Amniotic stem cell (primary cell): ENCODE data around the gene LIN52.

Experiments used
- DNase-seq: peaks from one replicate; lab custom pipeline; 2025; lab: John Stamatoyannopoulos, UW

LIN52 gene

DNA sequence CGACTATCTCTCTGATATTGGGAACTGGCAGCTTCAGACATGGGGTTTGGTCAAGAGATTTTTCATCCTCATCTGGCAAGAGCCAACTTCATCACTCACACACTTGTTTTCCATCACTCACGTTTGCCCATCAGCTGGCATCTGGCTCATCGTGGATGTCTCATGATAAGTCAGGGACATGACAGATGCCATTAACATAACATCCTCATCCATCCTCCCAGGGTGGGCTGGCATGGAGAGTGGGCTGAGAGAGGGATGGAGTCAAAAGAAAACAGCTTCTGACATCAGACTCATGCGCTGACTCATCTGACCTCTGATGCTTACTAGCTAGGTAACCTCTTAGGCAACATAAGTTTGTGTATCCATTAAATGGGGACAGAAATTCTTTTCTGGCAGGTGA, 152.7 kb downstream of the LIN52 start:
- DNase-seq = no peak

DNA sequence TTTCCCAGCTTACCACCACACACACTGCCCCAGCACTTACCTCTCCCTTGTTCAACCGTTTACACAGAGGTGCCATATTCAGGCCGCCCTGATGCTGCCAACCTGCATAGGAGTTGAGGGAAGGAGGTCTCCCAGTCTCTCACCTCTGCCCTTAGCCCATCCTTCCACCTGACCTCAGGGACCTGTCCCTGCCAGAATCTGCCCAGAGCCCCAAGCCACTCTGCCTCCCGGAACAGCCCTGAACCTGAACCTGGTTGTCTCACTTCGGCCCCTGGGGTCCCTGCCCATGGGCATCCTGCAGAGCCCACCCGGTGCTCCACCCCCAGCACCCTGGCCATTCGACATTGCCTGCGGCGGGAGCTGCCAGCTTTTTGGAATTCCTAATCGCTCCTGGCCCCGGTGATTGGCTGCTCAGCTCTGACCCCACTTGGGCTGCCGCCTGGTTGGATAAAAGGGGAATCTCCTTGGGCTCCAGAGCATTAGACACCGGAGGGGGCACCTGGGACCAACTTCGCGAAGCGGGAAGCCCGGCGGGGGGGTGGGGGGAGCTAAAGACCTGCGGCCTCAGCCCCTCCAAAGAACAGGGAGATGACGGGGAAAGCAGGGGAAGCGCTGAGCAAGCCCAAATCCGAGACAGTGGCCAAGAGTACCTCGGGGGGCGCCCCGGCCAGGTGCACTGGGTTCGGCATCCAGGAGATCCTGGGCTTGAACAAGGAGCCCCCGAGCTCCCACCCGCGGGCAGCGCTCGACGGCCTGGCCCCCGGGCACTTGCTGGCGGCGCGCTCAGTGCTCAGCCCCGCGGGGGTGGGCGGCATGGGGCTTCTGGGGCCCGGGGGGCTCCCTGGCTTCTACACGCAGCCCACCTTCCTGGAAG, 154.5 kb downstream of the LIN52 start, which contains the start of gene VSX2:
VSX2 (plus strand) TSS at position 476 of the 874 bp plus-strand sequence; CDS start at position 589, 113 bp downstream.
- no peak for DNase-seq

- no peak for DNase-seq
Observed at GRCh38 chr14:74239848-74240793, 155.4 kb downstream of the LIN52 start.

- no peak for DNase-seq
Observed at GRCh38 chr14:74240794-74241651, 156.3 kb downstream of the LIN52 start.

GRCh38 chr14:74241652-74242017, 156.9 kb downstream of the LIN52 start:
- no peak for DNase-seq

GRCh38 chr14:74242021-74242779, 157.4 kb downstream of the LIN52 start:
- DNase-seq = no peak

- no peak for DNase-seq
Observed at GRCh38 chr14:74242780-74243042, 158.0 kb downstream of the LIN52 start.

DNA sequence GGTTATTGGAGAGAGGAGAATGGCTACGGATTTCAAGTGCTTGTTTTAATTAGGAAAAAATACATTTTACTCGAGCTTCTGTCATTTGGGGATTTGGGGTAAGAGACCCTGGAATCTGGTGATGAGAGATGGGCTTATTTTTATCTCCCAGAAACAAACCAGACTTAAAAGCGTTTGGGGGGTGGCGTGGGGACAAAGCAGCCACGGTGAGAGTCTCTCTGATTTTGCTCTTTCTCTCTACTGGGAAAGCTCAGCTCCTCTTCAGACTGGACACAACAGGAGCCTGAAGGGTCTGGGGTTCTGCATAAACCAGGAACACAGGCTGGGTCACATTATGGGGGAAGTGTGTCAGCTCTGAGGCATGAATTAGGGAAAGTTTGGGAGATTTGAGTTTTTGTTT, 158.3 kb downstream of the LIN52 start:
- no peak for DNase-seq

- no peak for DNase-seq
Observed at GRCh38 chr14:74244115-74244514, 159.4 kb downstream of the LIN52 start.

- no peak for DNase-seq
Observed at GRCh38 chr14:74245292-74245691, 160.5 kb downstream of the LIN52 start.

DNA sequence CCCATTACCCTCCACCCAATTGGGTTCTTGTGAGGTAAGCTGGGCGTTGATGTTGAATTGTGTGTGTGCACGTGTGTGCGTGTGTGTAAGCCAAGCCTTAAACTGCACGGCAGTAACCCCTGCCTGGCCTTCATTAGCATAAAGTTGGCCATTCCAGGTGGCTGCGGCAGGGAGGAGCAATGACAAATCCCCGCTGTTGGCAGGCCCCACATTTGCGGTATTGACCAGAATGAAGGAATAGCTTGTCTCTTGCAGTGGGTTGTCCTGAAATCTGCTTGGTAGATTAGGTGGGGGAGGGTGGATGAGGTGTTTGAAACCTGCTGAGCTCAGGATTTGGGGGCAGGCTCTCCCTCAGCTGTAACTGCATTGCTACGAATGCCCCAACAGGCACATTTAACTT, 161.8 kb downstream of the LIN52 start:
- DNase-seq = no peak

DNA sequence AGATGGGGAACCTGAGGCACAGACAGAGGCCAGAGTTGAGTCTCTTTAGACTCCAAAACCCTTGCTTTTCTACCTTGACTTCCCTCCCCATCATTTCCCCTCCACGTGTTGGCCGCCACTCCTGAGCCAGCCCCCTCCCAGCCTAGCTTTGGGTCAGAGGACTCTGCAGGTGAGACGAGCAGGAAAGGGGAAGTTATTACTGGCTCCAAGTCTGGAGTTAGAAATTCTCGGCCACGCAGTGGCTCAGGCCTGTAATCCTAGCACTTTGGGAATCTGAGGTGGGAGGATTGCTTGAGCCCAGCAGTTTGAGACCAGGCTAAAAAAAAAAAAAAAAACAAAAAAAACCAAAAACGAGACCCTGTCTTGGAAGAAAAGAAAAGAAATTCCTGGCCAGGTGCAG, 163.3 kb downstream of the LIN52 start:
- DNase-seq = no peak

GRCh38 chr14:74249433-74250375, 164.9 kb downstream of the LIN52 start:
- DNase-seq = no peak
